Choroid plexus epithelial cell (primary cell): ENCODE measurements around the gene GOLGA1.

ENCODE experiments used
- DNase-seq: peaks from one replicate; pipeline ENCODE4 v3.0.0-alpha.2; 2010; ENCODE audit warnings: low read depth
- H3K4me3 ChIP-seq: 2 replicates; pipeline ENCODE4 v1.5.1; 2011; ENCODE audit warnings: low read depth, mild to moderate bottlenecking, control low read depth, low read length, moderate library complexity
- CTCF ChIP-seq: conservative IDR thresholded peaks from 2 replicates; pipeline ENCODE4 v1.5.1; 2011; ENCODE audit warnings: low read depth, mild to moderate bottlenecking, control low read depth, inconsistent platforms, low read length, moderate library complexity

GOLGA1 gene

GRCh38 chr9:124894035-124894740, 46.7 kb downstream of the GOLGA1 start:
- no peak for DNase-seq
- no peak for TF ChIP-seq CTCF
- no peak overlapping the region for H3K4me3 ChIP-seq

GRCh38 chr9:124890179-124890578, 50.7 kb downstream of the GOLGA1 start:
- no peak for TF ChIP-seq CTCF
- no peak for DNase-seq
- H3K4me3 ChIP-seq: no peak overlapping the region

GRCh38 chr9:124889006-124889405, 51.9 kb downstream of the GOLGA1 start:
- no peak overlapping the region for H3K4me3 ChIP-seq
- DNase-seq: no peak
- TF ChIP-seq CTCF: no peak

- no peak for TF ChIP-seq CTCF
- no peak overlapping the region for H3K4me3 ChIP-seq
- DNase-seq: no peak
Measured at GRCh38 chr9:124887832-124888231, 53.1 kb downstream of the GOLGA1 start.

- no peak for TF ChIP-seq CTCF
- DNase-seq: no peak
Measured at GRCh38 chr9:124886866-124887492, 53.9 kb downstream of the GOLGA1 start.

GRCh38 chr9:124886461-124886860, 54.4 kb downstream of the GOLGA1 start:
- no peak overlapping the region for H3K4me3 ChIP-seq
- no peak for DNase-seq
- no peak for TF ChIP-seq CTCF

More at GRCh38 chr9:124886866-124887492, 53.9 kb downstream of the GOLGA1 start:
- H3K4me3 ChIP-seq: no peak overlapping the region

GRCh38 chr9:124885551-124885950, 55.3 kb downstream of the GOLGA1 start:
- H3K4me3 ChIP-seq: no peak overlapping the region
- TF ChIP-seq CTCF: no peak
- no peak for DNase-seq
